Left ventricle myocardium inferior (tissue), 1 donor: ENCODE measurements around the gene FAM240A. TPM values are rescaled to one million over a fixed set of nuclear protein-coding genes. Genes with fewer than 3 reads are reported as not detected.

Experiments
- DNase-seq: peaks from one replicate; pipeline ENCODE4 v3.0.0-alpha.2; 2020
- H3K27ac ChIP-seq: fragments of 200-600 bp; replicated peaks from 2 replicates; pipeline ENCODE4 v1.8.0; 2021
- H3K27me3 ChIP-seq: fragments of 200-600 bp; 2 replicates; pipeline ENCODE4 v1.8.0; 2021; ENCODE audit warnings: low read depth
- H3K36me3 ChIP-seq: fragments of 200-600 bp; 2 replicates; pipeline ENCODE4 v1.8.0; 2021
- H3K4me1 ChIP-seq: fragments of 200-600 bp; 2 replicates; pipeline ENCODE4 v1.8.0; 2021
- H3K4me3 ChIP-seq: fragments of 200-600 bp; 2 replicates; pipeline ENCODE4 v1.8.0; 2021; ENCODE audit warnings: mild to moderate bottlenecking, moderate library complexity
- H3K9me3 ChIP-seq: fragments of 200-600 bp; replicated peaks from 2 replicates; pipeline ENCODE4 v1.8.0; 2021
- intact Hi-C: fragments of 100-400 bp; cut with micrococcal nuclease; formaldehyde crosslinking; loops from one replicate; pipeline ENCODE4 v1.11.0; 2022
- total RNA-seq: library from RNA; stranded (reverse); fragmentation: NEBNext Ultra II Directional; extraction: Animal tissue kit (Norgen Biotek cat#: 25700); gene quantifications from one replicate; pipeline ENCODE4 v1.2.1, GENCODE V29; 2021
- TF ChIP-seq, protein P1 (sequence below): fragments of 200-600 bp; IDR thresholded peaks from 2 replicates; pipeline ENCODE4 v1.8.0; 2021; ENCODE audit warnings: antibody characterized with exemption, mild to moderate bottlenecking, borderline replicate concordance
- donor health status: DM: no; HTN: yes; CAD: no; lungs with severe emphysema.

The FAM240A gene
- total RNA-seq, 1 donor from 2014 or later = not detected

DNA sequence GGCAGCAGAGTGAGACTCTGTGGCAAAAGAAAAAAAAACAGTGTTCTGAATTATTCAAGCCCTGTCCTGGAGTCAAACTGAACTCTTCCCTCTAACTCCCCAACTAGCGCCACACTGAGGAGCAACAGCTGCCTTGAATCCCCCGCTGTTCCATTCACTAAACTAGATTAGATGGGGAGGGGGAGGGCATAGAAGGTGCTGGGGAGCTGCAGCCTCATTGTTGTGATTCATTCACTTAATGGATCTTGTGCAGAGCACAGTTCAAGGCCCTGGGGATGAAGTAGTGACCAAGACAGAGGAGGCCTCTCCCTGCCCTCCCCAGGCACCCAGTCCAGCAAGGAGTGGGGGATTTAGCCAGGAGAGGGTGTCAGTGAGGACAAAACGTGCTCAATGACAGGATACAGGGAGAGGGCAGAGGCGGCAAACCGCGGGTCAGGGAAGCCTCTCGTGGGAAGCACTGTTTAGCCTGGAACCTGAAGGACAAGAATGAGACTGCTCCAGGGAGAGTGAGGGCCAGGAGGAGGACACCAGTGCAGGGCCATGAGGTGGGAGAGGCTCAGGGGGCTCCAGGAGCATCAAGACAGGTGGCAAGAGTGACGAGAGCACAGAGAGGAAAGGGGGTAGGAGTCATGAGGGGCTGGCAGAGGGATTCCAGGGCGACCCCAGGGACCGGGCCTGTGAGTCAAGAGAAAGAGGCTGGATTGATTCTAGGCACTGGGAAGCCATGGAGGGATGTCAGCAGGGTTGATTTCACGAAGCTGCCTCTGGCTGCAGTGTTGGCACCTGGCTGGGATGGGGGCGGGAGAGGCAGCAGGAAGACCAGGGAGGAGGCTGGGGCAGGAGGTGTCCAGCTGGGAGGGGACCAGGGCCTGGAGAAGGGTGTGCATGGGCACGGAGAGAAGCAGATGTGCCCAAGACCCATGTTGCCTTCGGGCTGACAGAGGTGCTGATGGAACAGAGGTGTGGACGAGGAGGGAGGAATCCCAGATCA lies 49.7 kb downstream of the FAM240A start:
- no peak overlapping the region for H3K27ac ChIP-seq
- no peak overlapping the region for H3K4me3 ChIP-seq
- no peak for DNase-seq
- intact Hi-C loops = no loop called here
- no peaks in the 10 kb centered on the region for H3K36me3 ChIP-seq
- H3K27me3 ChIP-seq = no peaks in the 10 kb centered on the region
- no peaks in the 10 kb centered on the region for H3K9me3 ChIP-seq
- TF ChIP-seq, protein P1, sequence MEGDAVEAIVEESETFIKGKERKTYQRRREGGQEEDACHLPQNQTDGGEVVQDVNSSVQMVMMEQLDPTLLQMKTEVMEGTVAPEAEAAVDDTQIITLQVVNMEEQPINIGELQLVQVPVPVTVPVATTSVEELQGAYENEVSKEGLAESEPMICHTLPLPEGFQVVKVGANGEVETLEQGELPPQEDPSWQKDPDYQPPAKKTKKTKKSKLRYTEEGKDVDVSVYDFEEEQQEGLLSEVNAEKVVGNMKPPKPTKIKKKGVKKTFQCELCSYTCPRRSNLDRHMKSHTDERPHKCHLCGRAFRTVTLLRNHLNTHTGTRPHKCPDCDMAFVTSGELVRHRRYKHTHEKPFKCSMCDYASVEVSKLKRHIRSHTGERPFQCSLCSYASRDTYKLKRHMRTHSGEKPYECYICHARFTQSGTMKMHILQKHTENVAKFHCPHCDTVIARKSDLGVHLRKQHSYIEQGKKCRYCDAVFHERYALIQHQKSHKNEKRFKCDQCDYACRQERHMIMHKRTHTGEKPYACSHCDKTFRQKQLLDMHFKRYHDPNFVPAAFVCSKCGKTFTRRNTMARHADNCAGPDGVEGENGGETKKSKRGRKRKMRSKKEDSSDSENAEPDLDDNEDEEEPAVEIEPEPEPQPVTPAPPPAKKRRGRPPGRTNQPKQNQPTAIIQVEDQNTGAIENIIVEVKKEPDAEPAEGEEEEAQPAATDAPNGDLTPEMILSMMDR = no peak
- H3K4me1 ChIP-seq = peaks cover 73% of the 10 kb centered on the region

DNA sequence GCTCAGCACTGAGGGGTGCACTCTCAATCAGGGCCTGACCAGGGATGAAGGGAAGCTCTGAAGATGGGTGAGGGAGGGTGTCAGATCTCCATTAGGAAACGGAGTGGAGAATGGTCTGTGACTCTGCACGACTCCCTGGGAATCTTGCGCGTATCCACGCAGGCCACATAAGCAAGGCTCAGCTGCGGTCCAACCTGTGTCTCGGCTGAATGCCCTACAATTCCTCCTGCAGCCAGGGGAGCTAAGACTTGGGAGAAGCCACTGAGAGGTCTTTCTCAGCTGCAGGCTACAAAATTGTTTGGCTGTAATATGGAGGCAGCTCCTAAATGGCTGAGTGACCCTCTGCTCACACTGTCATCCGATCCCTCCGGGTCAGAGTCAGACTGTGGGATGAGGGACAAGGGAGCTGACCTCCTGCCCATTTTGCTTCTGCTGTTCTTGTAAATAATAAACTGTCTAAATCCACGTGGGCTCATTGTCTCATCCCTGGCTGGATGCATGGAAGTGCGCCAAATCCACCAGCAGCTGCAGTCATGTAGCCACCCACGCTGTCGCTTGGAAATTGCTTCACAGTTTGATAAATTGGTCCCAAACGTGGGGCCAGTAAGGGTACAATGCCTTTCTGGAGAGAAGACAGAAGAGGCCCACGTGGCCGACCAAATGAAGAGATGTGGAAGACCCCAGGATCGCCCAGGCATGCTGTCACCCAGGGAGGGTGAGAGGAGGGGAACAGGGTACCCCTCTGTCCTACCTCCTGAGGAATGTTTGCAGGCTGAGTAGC lies 50.6 kb downstream of the FAM240A start:
- TF ChIP-seq, protein P1 = no peak
- Histone ChIP-seq H3K9me3 (no peaks in the 10 kb centered on the region), H3K27ac (peak overlapping the region; percentile 86), H3K4me3 (no peak overlapping the region), H3K36me3 (no peaks in the 10 kb centered on the region), H3K27me3 (no peaks in the 10 kb centered on the region), H3K4me1 (peaks cover 82% of the 10 kb centered on the region)
- intact Hi-C loops = no loop called here
- no peak for DNase-seq

DNA sequence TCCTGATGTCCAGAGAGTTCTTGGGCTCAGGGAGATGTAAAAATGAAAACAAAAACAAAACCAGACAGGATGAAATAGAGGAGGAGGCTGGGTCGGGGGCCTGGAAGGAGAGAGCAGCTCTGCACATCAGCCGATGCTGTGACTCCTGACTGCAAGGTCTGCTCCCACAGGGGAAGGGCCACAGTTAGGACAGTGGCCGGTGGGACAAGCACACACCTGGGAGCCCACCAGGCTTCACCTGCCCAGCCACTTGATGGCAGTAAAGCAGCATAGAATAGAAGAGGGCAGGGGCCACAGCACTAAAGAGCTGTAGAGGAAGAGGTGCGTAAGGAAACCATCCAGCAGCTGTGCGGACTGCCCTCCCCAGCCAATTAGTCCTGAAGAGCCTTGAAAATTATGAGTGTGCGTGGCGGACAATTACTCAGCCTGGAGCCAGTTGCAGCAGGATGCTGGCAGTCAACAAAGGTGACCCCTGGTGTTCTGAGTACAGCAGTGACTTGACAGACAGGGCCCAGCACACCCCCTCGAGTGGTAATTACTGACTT lies 51.3 kb downstream of the FAM240A start:
- Histone ChIP-seq H3K9me3 (no peaks in the 10 kb centered on the region), H3K4me3 (no peak overlapping the region), H3K27me3 (no peaks in the 10 kb centered on the region), H3K4me1 (peaks cover 89% of the 10 kb centered on the region), H3K36me3 (no peaks in the 10 kb centered on the region), H3K27ac (peak overlapping the region; percentile 86)
- intact Hi-C loops = no loop called here
- TF ChIP-seq, protein P1 = peak; percentile 57
- no peak for DNase-seq

DNA sequence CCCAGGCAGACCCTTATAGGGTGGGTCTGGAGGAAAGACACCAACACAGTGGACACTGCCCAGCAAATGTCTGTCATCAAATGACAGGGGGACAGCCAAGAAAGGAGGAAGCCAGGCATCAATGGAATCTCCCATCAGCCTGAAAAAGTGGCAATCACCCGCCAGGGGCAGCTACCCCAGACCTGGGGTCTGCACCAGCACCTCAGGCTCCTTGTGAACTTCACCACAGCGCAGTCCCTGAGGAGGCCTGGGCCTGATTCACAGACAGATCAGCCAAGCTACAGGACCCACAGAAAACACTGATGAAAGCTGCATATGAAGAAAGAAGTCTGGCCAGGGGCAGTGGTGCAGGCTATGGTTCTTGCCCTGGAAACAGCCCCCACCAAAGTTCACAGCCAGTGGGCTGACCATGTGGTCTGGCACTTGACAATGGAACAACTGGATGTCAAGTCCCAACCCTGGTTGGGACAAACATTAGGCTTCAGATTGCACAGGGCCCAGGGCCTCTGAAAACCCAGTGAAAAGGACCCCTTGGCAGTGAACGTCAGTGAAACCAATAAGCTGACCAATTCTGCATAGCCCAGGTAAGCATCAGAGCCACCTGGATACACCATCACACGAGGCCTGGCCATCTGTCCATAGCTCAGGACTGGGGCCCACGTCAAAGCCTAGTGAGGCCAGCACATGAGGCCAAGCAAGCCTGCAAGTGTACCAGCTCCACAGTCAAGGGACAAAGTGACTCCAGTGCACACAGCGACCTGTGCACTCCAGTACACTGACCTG lies 52.1 kb downstream of the FAM240A start:
- Histone ChIP-seq H3K4me1 (peaks cover 92% of the 10 kb centered on the region), H3K27ac (peak overlapping the region; percentile 86), H3K4me3 (no peak overlapping the region), H3K9me3 (no peaks in the 10 kb centered on the region), H3K27me3 (no peaks in the 10 kb centered on the region), H3K36me3 (no peaks in the 10 kb centered on the region)
- TF ChIP-seq, protein P1 = no peak
- no peak for DNase-seq
- intact Hi-C loops = no loop called here
